CD14-positive monocyte (primary cell): ENCODE results near the gene MPL. TPM values are rescaled to one million over a fixed set of nuclear protein-coding genes. Genes with fewer than 3 reads are reported as not detected.
"Not testable (repeated sequence)": the region's sequence is repeated elsewhere in the genome, so short reads cannot be mapped to it uniquely, and the experiment has no call there.

Source experiments
- DNase-seq, 3 donors: peaks; one replicate each; pipeline ENCODE4 v3.0.0-alpha.2; 2011 to 2022
- H2AFZ ChIP-seq: 2 replicates; pipeline ENCODE4 v1.6.0; 2012; ENCODE audit warnings: mild to moderate bottlenecking, low read depth, low read length, inconsistent platforms; ENCODE audit not compliant: insufficient read depth, poor library complexity, severe bottlenecking
- H3K27ac ChIP-seq, 2 donors: 1 replicate in 1 of 2; 2 replicates in 1 of 2; pipeline ENCODE4 v1.5.1; 2012 to 2013; ENCODE audit warnings: low read length in 2 of 2, control low read depth in 1 of 2, inconsistent platforms in 1 of 2, low read depth in 1 of 2, mild to moderate bottlenecking in 1 of 2
- H3K27me3 ChIP-seq, 2 donors: one replicate each; pipeline versions ENCODE4 v1.6.0 to v1.6.1; 2011 to 2013; ENCODE audit warnings: low read length in 2 of 2; ENCODE audit not compliant: control insufficient read depth in 2 of 2, insufficient read depth in 2 of 2
- H3K36me3 ChIP-seq, 2 donors: replicated peaks in 1 of 2; 1 replicate in 1 of 2; 2 replicates in 1 of 2; pipeline versions ENCODE4 v1.5.1 to v1.6.1; 2012 to 2013; ENCODE audit warnings: low read length in 2 of 2, control low read depth in 1 of 2, inconsistent platforms in 1 of 2, mild to moderate bottlenecking in 1 of 2; ENCODE audit not compliant: insufficient read depth in 2 of 2, control insufficient read depth in 1 of 2
- H3K4me1 ChIP-seq, 2 donors: 1 replicate in 1 of 2; 2 replicates in 1 of 2; pipeline versions ENCODE4 v1.5.1 to v1.6.1; 2012 to 2013; ENCODE audit warnings: low read length in 2 of 2, control low read depth in 1 of 2, inconsistent platforms in 1 of 2, mild to moderate bottlenecking in 1 of 2, moderate library complexity in 1 of 2; ENCODE audit not compliant: insufficient read depth in 2 of 2, control insufficient read depth in 1 of 2
- H3K4me2 ChIP-seq: replicated peaks from 2 replicates; pipeline ENCODE3; 2012; ENCODE audit warnings: low read length, moderate library complexity, mild to moderate bottlenecking; ENCODE audit not compliant: poor library complexity, severe bottlenecking; ENCODE audit errors: extremely low read depth
- H3K4me3 ChIP-seq, 3 experiments: fragments of 200-600 bp in 1 of 3; sonication (generic) in 1 of 3; replicated peaks in 1 of 3; 1 replicate in 2 of 3; 2 replicates in 1 of 3; pipeline ENCODE4 v1.5.1; 2011 to 2013; ENCODE audit warnings: low read length in 3 of 3, mild to moderate bottlenecking in 3 of 3, control low read depth in 2 of 3, low read depth in 2 of 3, inconsistent platforms in 1 of 3, moderate library complexity in 1 of 3
- H3K79me2 ChIP-seq: 2 replicates; pipeline ENCODE4 v1.6.0; 2012; ENCODE audit warnings: mild to moderate bottlenecking, control low read depth, inconsistent platforms, low read length, moderate library complexity; ENCODE audit not compliant: insufficient read depth
- H3K9ac ChIP-seq: 2 replicates; pipeline ENCODE4 v1.6.0; 2017; ENCODE audit warnings: low read length, mild to moderate bottlenecking; ENCODE audit not compliant: insufficient read depth, poor library complexity, severe bottlenecking
- H3K9me3 ChIP-seq, 2 donors: replicated peaks in 1 of 2; 1 replicate in 1 of 2; 2 replicates in 1 of 2; pipeline versions ENCODE4 v1.5.1 to v1.6.1; 2012 to 2013; ENCODE audit warnings: low read length in 2 of 2, control low read depth in 1 of 2; ENCODE audit not compliant: control insufficient read depth in 1 of 2, insufficient read depth in 1 of 2
- H4K20me1 ChIP-seq: 2 replicates; pipeline ENCODE4 v1.6.0; 2012; ENCODE audit warnings: mild to moderate bottlenecking, low read length, control low read depth, moderate library complexity; ENCODE audit not compliant: insufficient read depth
- H3K27ac Mint-ChIP-seq, 7 donors: one replicate each; pipeline ENCODE4 v1.8.0; 2020; ENCODE audit warnings: mild to moderate bottlenecking in 7 of 7, mixed read lengths in 7 of 7, moderate library complexity in 6 of 7, inconsistent platforms in 2 of 7
- H3K27me3 Mint-ChIP-seq, 3 donors: one replicate each; pipeline ENCODE4 v1.8.0; 2021 to 2022; ENCODE audit warnings: low read depth in 3 of 3, mild to moderate bottlenecking in 3 of 3, mixed read lengths in 3 of 3, moderate library complexity in 3 of 3, inconsistent platforms in 1 of 3
- H3K36me3 Mint-ChIP-seq, 2 donors: one replicate each; pipeline ENCODE4 v1.8.0; 2020; ENCODE audit warnings: mixed read lengths in 2 of 2, inconsistent platforms in 1 of 2, mild to moderate bottlenecking in 1 of 2
- H3K4me1 Mint-ChIP-seq: one replicate; pipeline ENCODE4 v1.8.0; 2020; ENCODE audit warnings: mild to moderate bottlenecking, mixed read lengths
- H3K4me3 Mint-ChIP-seq, 2 donors: one replicate each; pipeline ENCODE4 v1.8.0; 2020; ENCODE audit warnings: mild to moderate bottlenecking in 2 of 2, mixed read lengths in 2 of 2, moderate library complexity in 1 of 2
- H3K9me3 Mint-ChIP-seq, 7 donors: one replicate each; pipeline ENCODE4 v1.8.0; 2020 to 2022; ENCODE audit warnings: mixed read lengths in 7 of 7, mild to moderate bottlenecking in 6 of 7, moderate library complexity in 6 of 7, inconsistent platforms in 2 of 7
- WGBS: methylation state at CpG from one replicate; pipeline ENCODE4 v1.1.5; 2013; ENCODE audit warnings: missing lambda C conversion rate; ENCODE audit not compliant: insufficient coverage; 5-methylcytosine and 5-hydroxymethylcytosine counted together
- intact Hi-C, 2 donors: fragments of 100-400 bp; cut with micrococcal nuclease; formaldehyde crosslinking; loops; one replicate each; pipeline versions ENCODE4 v1.15.0 to v1.15.1; 2023
- polyA plus RNA-seq, 3 donors: library from polyadenylated mRNA; depleted of rRNA in 1 of 3; unstranded in 2 of 3; stranded (reverse) in 1 of 3; fragments of 300-500 nt in 2 of 3; fragments of >200 nt in 1 of 3; fragmentation: Illumina TruSeq in 2 of 3; gene quantifications; 1 replicate in 2 of 3; 2 replicates in 1 of 3; pipeline ENCODE4 v1.2.3, GENCODE V29; 2012 to 2021
- TF ChIP-seq, protein P1 (sequence below): fragments of 200-600 bp; IDR thresholded peaks from one replicate; pipeline ENCODE4 v1.8.0; 2022; ENCODE audit warnings: antibody characterized with exemption, mild to moderate bottlenecking

MPL gene
- polyA plus RNA-seq, 3 donors, result not detected

DNA sequence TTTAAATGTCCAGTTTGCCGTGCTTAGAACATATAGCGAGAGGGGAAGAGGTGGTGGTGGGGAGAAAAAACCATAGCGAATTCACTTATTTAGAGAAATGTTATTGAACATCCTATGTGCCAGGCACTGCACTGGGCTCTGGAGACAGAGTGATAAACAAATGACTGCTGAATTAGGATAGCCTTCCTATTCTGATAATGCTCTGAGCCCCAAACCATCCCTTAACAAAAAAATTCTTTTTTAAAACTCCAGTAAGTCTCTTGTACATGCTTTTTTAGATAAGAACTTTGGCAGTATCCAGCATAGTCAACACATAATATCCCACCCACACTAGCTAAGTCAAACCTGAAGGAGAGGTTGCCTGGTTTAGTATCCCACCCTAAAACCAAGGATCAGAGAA is 60.6 kb downstream of the MPL start:
- peaks cover 0 to 4% of the 10 kb centered on the region in 2 donors for H3K9me3 ChIP-seq
- no peaks in the 10 kb centered on the region for H3K27me3 Mint-ChIP-seq
- DNase-seq, result no peak
- H3K27me3 ChIP-seq, result no peaks in the 10 kb centered on the region
- peak overlapping the region in 1 of 7 donors; percentile 76 for H3K27ac Mint-ChIP-seq
- H4K20me1 ChIP-seq, result peaks cover 29% of the 10 kb centered on the region
- no peaks in the 10 kb centered on the region for H3K4me1 ChIP-seq
- peaks cover 6% of the 10 kb centered on the region for H3K4me1 Mint-ChIP-seq
- H3K79me2 ChIP-seq, result peaks cover 37% of the 10 kb centered on the region
- intact Hi-C loops, result no loop called here
- 100% methylated on average over 2 of the region's 3 CpGs for WGBS
- H3K36me3 ChIP-seq, result peaks cover 20 to 54% of the 10 kb centered on the region in 2 donors
- TF ChIP-seq, protein P1, sequence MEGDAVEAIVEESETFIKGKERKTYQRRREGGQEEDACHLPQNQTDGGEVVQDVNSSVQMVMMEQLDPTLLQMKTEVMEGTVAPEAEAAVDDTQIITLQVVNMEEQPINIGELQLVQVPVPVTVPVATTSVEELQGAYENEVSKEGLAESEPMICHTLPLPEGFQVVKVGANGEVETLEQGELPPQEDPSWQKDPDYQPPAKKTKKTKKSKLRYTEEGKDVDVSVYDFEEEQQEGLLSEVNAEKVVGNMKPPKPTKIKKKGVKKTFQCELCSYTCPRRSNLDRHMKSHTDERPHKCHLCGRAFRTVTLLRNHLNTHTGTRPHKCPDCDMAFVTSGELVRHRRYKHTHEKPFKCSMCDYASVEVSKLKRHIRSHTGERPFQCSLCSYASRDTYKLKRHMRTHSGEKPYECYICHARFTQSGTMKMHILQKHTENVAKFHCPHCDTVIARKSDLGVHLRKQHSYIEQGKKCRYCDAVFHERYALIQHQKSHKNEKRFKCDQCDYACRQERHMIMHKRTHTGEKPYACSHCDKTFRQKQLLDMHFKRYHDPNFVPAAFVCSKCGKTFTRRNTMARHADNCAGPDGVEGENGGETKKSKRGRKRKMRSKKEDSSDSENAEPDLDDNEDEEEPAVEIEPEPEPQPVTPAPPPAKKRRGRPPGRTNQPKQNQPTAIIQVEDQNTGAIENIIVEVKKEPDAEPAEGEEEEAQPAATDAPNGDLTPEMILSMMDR, result no peak
- H3K9me3 Mint-ChIP-seq, result peaks cover 0 to 13% (median 2%) of the 10 kb centered on the region in 7 donors
- peaks cover 32 to 60% of the 10 kb centered on the region in 2 donors for H3K36me3 Mint-ChIP-seq
- no peak overlapping the region for H2AFZ ChIP-seq
- H3K27ac ChIP-seq, result no peak overlapping the region
- no peak overlapping the region for H3K4me2 ChIP-seq
- H3K4me3 Mint-ChIP-seq, result no peak overlapping the region
- H3K4me3 ChIP-seq, result no peak overlapping the region
- no peak overlapping the region for H3K9ac ChIP-seq

DNA sequence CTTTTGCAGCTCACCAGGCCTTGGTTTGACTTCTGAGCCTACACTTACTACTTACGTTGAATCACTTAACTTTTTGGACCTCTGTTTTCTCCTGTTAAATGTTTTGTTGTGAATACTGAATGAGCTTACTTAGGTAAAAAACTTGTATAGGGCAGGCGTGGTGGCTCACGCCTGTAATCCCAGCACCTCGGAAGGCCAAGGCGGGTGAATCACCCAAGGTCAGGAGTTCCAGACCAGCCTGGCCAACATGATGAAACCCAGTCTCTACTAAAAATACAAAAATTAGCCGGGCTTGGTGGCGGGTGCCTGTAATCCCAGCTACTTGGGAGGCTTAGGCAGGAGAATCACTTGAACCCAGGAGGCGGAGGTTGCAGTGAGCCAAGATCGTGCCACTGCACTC is 62.8 kb downstream of the MPL start:
- Mint-ChIP-seq H3K27ac (peak overlapping the region in 1 of 7 donors; percentile 37), H3K9me3 (peaks cover 0 to 13% (median 2%) of the 10 kb centered on the region in 7 donors), H3K36me3 (peaks cover 40 to 68% of the 10 kb centered on the region in 2 donors)
- H3K27me3 Mint-ChIP-seq, H3K27ac ChIP-seq, H3K4me1 ChIP-seq, H3K9ac ChIP-seq, H3K4me3 Mint-ChIP-seq, H3K4me2 ChIP-seq, intact Hi-C loops, H3K4me1 Mint-ChIP-seq, H3K27me3 ChIP-seq, H3K9me3 ChIP-seq, DNase-seq, H3K4me3 ChIP-seq, H2AFZ ChIP-seq: not testable (repeated sequence)
- H4K20me1 ChIP-seq, result peaks cover 13% of the 10 kb centered on the region
- peaks cover 35 to 54% of the 10 kb centered on the region in 2 donors for H3K36me3 ChIP-seq
- WGBS, result 93% methylated on average over 5 of the region's 9 CpGs
- peaks cover 15% of the 10 kb centered on the region for H3K79me2 ChIP-seq
